Measurements from ENCODE around the gene HS1BP3. TPM values are rescaled to one million over a fixed set of nuclear protein-coding genes. Genes with fewer than 3 reads are reported as not detected.
A peak's percentile ranks its signal among the peaks of the same experiment; 100 is the strongest.

The HS1BP3 gene
- 10.0 and 19.5 TPM in 2 replicates for total RNA-seq (ENCODE audit: low replicate concordance)

- no peak within 1 kb of the TSS for H3K27ac ChIP-seq
Observed at GRCh38 chr2:20650877-20651730, at the start of gene HS1BP3. HS1BP3 (minus strand) TSS chr2:20651098; CDS start chr2:20651063, 35 bp downstream.

GRCh38 chr2:20698916-20699613 lies 48.2 kb upstream of the HS1BP3 start:
- Histone ChIP-seq H3K9me3 (ENCODE audit: low read depth) (no peaks in the 10 kb centered on the region), H3K79me2 (ENCODE audit: low read depth) (no peaks in the 10 kb centered on the region), H2AFZ (replicated peaks) (no peak overlapping the region), H3K4me2 (no peak overlapping the region), H3K4me3 (no peak overlapping the region), H3K27ac (no peak overlapping the region), H3K4me1 (no peaks in the 10 kb centered on the region), H3K9ac (no peak overlapping the region), H3F3A (ENCODE audit: low read depth) (no peaks in the 10 kb centered on the region), H4K20me1 (ENCODE audit: low read depth) (peaks cover 5% of the 10 kb centered on the region), H3K27me3 (no peaks in the 10 kb centered on the region), H3K36me3 (no peaks in the 10 kb centered on the region)
- Mint-ChIP-seq H3K27me3 (ENCODE audit: insufficient read depth, low read depth) (peaks cover 2% of the 10 kb centered on the region), H3K4me1 (no peaks in the 10 kb centered on the region), H3K9me3 (no peaks in the 10 kb centered on the region), H3K36me3 (peaks cover 7% of the 10 kb centered on the region), H3K4me3 (no peak overlapping the region), H3K27ac (no peak overlapping the region)
- TF ChIP-seq CTCF (IDR thresholded peaks at IDR 0.05) (no peak), EZH2phosphoT487 (IDR thresholded peaks at IDR 0.05) (no peak), EZH2 (IDR thresholded peaks at IDR 0.05) (no peak)
- DNase-seq (ENCODE audit: low spot score), result no peak

More at GRCh38 chr2:20650877-20651730, at the start of gene HS1BP3:
- DNase-seq (ENCODE audit: low spot score), result peak; percentile 94
- TF ChIP-seq CTCF (IDR thresholded peaks at IDR 0.05), result peak; percentile 75
- no peak for TF ChIP-seq EZH2 (IDR thresholded peaks at IDR 0.05)
- Histone ChIP-seq H3K4me1 (peaks cover under 1% of the 10 kb centered on the region), H2AFZ (replicated peaks) (peak within 1 kb of the TSS; percentile 83), H3K36me3 (no peaks in the 10 kb centered on the region), H3K9me3 (ENCODE audit: low read depth) (no peaks in the 10 kb centered on the region), H3K79me2 (ENCODE audit: low read depth) (no peaks in the 10 kb centered on the region), H3K27me3 (peaks cover 19% of the 10 kb centered on the region), H3K9ac (peak within 1 kb of the TSS; percentile 30), H4K20me1 (ENCODE audit: low read depth) (no peaks in the 10 kb centered on the region), H3K4me3 (peak within 1 kb of the TSS; percentile 76), H3F3A (ENCODE audit: low read depth) (no peaks in the 10 kb centered on the region), H3K4me2 (peak within 1 kb of the TSS; percentile 78)
- Mint-ChIP-seq H3K9me3 (no peaks in the 10 kb centered on the region), H3K36me3 (no peaks in the 10 kb centered on the region), H3K4me1 (peaks cover 48% of the 10 kb centered on the region), H3K4me3 (peak within 1 kb of the TSS; percentile 91), H3K27me3 (ENCODE audit: insufficient read depth, low read depth) (peaks cover 15% of the 10 kb centered on the region), H3K27ac (peak within 1 kb of the TSS; percentile 87)

- no peak overlapping the region for H3K4me3 ChIP-seq
- no peak overlapping the region for H3K27ac ChIP-seq
- H3K36me3 ChIP-seq, result no peaks in the 10 kb centered on the region
- H2AFZ ChIP-seq (replicated peaks), result no peak overlapping the region
- no peak overlapping the region for H3K9ac ChIP-seq
- H3K27me3 Mint-ChIP-seq (ENCODE audit: insufficient read depth, low read depth), result peaks cover 2% of the 10 kb centered on the region
- no peaks in the 10 kb centered on the region for H3K9me3 ChIP-seq (ENCODE audit: low read depth)
- no peaks in the 10 kb centered on the region for H3K27me3 ChIP-seq
- no peaks in the 10 kb centered on the region for H3K4me1 ChIP-seq
- H3K9me3 Mint-ChIP-seq, result no peaks in the 10 kb centered on the region
- no peak for TF ChIP-seq EZH2 (IDR thresholded peaks at IDR 0.05)
- no peak for TF ChIP-seq EZH2phosphoT487 (IDR thresholded peaks at IDR 0.05)
- no peak for TF ChIP-seq CTCF (IDR thresholded peaks at IDR 0.05)
- H3K27ac Mint-ChIP-seq, result no peak overlapping the region
- H3K79me2 ChIP-seq (ENCODE audit: low read depth), result no peaks in the 10 kb centered on the region
- H4K20me1 ChIP-seq (ENCODE audit: low read depth), result peaks cover 10% of the 10 kb centered on the region
- no peak for DNase-seq (ENCODE audit: low spot score)
- no peak overlapping the region for H3K4me2 ChIP-seq
- H3K4me3 Mint-ChIP-seq, result no peak overlapping the region
- H3K36me3 Mint-ChIP-seq, result peaks cover 7% of the 10 kb centered on the region
- H3K4me1 Mint-ChIP-seq, result no peaks in the 10 kb centered on the region
- H3F3A ChIP-seq (ENCODE audit: low read depth), result no peaks in the 10 kb centered on the region
Observed at GRCh38 chr2:20697322-20697934, 46.5 kb upstream of the HS1BP3 start.

Data from neural progenitor cell (in vitro differentiated cells).